HL-60/S4 treated with phorbol 12-myristate 13-acetate at 8.2 ng/mL for 4 days and 3 days (cell line): ENCODE results near the gene HPSE2.
"Not testable (repeated sequence)": the region's sequence is repeated elsewhere in the genome, so short reads cannot be mapped to it uniquely, and the experiment has no call there.

ENCODE experiments used
- in situ Hi-C: fragments of 300-500 bp; cut with MboI; formaldehyde crosslinking; loops from 2 replicates; pipeline ENCODE4 v1.15.0; 2022; ENCODE audit warnings: low sequenced_read_pairs

The HPSE2 gene

GRCh38 chr10:99170116-99170675 is 65.5 kb downstream of the HPSE2 start:
- in situ Hi-C loops, result no loop called here

GRCh38 chr10:99161165-99161564 is 74.5 kb downstream of the HPSE2 start:
- in situ Hi-C loops, result no loop called here

- in situ Hi-C loops, result no loop called here
These were observed 92.0 kb downstream of the HPSE2 start for GRCh38 chr10:99143651-99144050.

- in situ Hi-C loops, result no loop called here
These were observed 92.6 kb downstream of the HPSE2 start for GRCh38 chr10:99143011-99143410.

- in situ Hi-C loops, result not testable (repeated sequence)
These were observed 102.8 kb downstream of the HPSE2 start for GRCh38 chr10:99132897-99133296.

- in situ Hi-C loops, result no loop called here
These were observed 109.8 kb downstream of the HPSE2 start for GRCh38 chr10:99125879-99126278.

- in situ Hi-C loops, result no loop called here
These were observed 111.3 kb downstream of the HPSE2 start for GRCh38 chr10:99124376-99124775.

GRCh38 chr10:99123851-99124250 is 111.8 kb downstream of the HPSE2 start:
- in situ Hi-C loops, result no loop called here

- in situ Hi-C loops, result no loop called here
These were observed 112.3 kb downstream of the HPSE2 start for GRCh38 chr10:99123336-99123735.

GRCh38 chr10:99119258-99119748 is 116.3 kb downstream of the HPSE2 start:
- in situ Hi-C loops, result no loop called here

GRCh38 chr10:99115703-99116102 is 119.9 kb downstream of the HPSE2 start:
- in situ Hi-C loops, result no loop called here

GRCh38 chr10:99085358-99085757 is 150.3 kb downstream of the HPSE2 start:
- in situ Hi-C loops, result no loop called here

- in situ Hi-C loops, result no loop called here
These were observed 151.5 kb downstream of the HPSE2 start for GRCh38 chr10:99084161-99084560.

GRCh38 chr10:99080275-99080945 is 155.2 kb downstream of the HPSE2 start:
- in situ Hi-C loops, result no loop called here

GRCh38 chr10:99062591-99062990 is 173.1 kb downstream of the HPSE2 start:
- in situ Hi-C loops, result no loop called here

- in situ Hi-C loops, result no loop called here
These were observed 176.9 kb downstream of the HPSE2 start for GRCh38 chr10:99058762-99059161.

GRCh38 chr10:99057936-99058690 is 177.5 kb downstream of the HPSE2 start:
- in situ Hi-C loops, result no loop called here

GRCh38 chr10:99045671-99046070 is 190.0 kb downstream of the HPSE2 start:
- in situ Hi-C loops, result loop anchor here (10.0 kb wide), 1 partner anchor 581 kb away; no protein-coding TSS in a partner anchor

GRCh38 chr10:99042051-99042771 is 193.4 kb downstream of the HPSE2 start:
- in situ Hi-C loops, result loop anchor here (10.0 kb wide), 1 partner anchor 577 kb away; no protein-coding TSS in a partner anchor

GRCh38 chr10:99041468-99041867 is 194.2 kb downstream of the HPSE2 start:
- in situ Hi-C loops, result loop anchor here (10.0 kb wide), 1 partner anchor 577 kb away; no protein-coding TSS in a partner anchor

GRCh38 chr10:99013885-99014284 is 221.8 kb downstream of the HPSE2 start:
- in situ Hi-C loops, result no loop called here
